Kidney epithelial cell (primary cell): ENCODE measurements around the gene NR5A2. TPM values are rescaled to one million over a fixed set of nuclear protein-coding genes. Genes with fewer than 3 reads are reported as not detected.

ENCODE experiments used
- DNase-seq: peaks from one replicate; pipeline ENCODE4 v3.0.0-alpha.2; 2010; ENCODE audit warnings: low read depth
- H3K27me3 ChIP-seq: 2 replicates; pipeline ENCODE4 v1.6.0; 2011; ENCODE audit warnings: low read length; ENCODE audit not compliant: control insufficient read depth, insufficient read depth
- H3K36me3 ChIP-seq: 2 replicates; pipeline ENCODE4 v1.5.1; 2011; ENCODE audit warnings: low read length; ENCODE audit not compliant: control insufficient read depth, insufficient read depth
- H3K4me3 ChIP-seq: 2 replicates; pipeline ENCODE4 v1.5.1; 2011; ENCODE audit warnings: low read depth, mild to moderate bottlenecking, control low read depth, low read length
- CTCF ChIP-seq: IDR thresholded peaks from 2 replicates; pipeline ENCODE4 v1.5.1; 2011; ENCODE audit warnings: mild to moderate bottlenecking, moderate library complexity, low read length, control low read depth, inconsistent platforms; ENCODE audit not compliant: insufficient read depth, poor library complexity, severe bottlenecking
- total RNA-seq: library from RNA; depleted of rRNA; stranded (reverse); fragments of >200 nt; gene quantifications from 2 replicates; pipeline ENCODE4 v1.2.3, GENCODE V29; 2015

NR5A2 gene
- total RNA-seq, 1 donor from 2014 or later, result not detected

DNA sequence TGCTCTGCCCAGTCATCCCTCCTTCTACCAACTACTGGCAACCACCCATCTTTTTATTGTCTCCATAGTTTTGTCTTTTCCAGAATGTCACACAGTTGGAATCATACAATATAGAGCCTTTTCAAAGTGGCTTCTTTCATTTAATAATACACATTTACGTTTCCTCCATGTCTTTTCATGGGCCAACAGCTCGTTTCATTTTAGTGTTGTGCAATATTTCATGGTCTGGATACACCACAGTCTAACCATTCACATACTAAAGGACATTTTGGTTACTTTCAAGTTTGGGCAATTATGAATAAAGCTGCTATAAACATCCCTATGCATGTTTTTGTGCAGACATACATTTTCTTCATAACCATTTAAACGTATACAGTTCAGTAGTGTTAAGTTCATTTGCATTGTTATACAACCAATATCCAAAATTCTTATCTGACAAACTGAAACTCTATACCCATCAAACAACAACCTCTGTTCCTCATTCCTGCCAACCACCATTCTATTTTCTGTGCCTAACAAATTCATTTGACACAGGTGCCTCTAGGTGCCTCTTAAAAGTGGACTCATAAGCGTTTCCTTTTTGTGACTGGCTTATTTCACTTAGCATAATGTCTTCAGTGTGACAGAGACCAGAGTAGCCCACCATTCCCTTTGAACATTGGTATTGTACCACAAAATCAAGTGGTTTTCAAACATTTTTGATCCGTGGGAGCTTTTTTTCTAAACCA, 138.1 kb downstream of the NR5A2 start:
- no peak overlapping the region for H3K4me3 ChIP-seq
- DNase-seq, result no peak
- H3K27me3 ChIP-seq, result no peaks in the 10 kb centered on the region
- H3K36me3 ChIP-seq, result no peaks in the 10 kb centered on the region
- no peak for TF ChIP-seq CTCF

- TF ChIP-seq CTCF, result no peak
- H3K27me3 ChIP-seq, result no peaks in the 10 kb centered on the region
- H3K4me3 ChIP-seq, result no peak overlapping the region
- no peaks in the 10 kb centered on the region for H3K36me3 ChIP-seq
- DNase-seq, result no peak
Observed at GRCh38 chr1:200166411-200166810, 138.9 kb downstream of the NR5A2 start.

DNA sequence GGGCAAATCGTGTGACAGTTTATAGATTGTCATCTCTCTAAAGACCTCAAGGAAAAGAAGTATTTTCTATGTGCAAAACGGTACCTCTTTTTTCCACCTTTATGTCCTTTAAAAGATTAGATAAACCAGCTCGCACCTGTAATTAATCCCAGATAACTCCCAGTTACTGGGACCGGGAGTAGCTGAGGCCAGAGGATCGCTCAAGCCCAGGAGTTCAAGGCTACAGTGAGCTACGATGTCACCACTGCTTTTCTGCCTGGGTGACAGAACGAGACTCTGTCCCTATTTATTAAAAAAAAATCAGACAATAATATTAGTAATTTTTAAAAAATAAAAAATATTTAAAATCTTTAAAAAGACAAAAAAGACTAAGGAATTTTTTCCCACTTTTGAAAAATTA, 141.4 kb downstream of the NR5A2 start:
- Histone ChIP-seq H3K36me3 (no peaks in the 10 kb centered on the region), H3K4me3 (no peak overlapping the region), H3K27me3 (no peaks in the 10 kb centered on the region)
- TF ChIP-seq CTCF, result no peak
- DNase-seq, result no peak

DNA sequence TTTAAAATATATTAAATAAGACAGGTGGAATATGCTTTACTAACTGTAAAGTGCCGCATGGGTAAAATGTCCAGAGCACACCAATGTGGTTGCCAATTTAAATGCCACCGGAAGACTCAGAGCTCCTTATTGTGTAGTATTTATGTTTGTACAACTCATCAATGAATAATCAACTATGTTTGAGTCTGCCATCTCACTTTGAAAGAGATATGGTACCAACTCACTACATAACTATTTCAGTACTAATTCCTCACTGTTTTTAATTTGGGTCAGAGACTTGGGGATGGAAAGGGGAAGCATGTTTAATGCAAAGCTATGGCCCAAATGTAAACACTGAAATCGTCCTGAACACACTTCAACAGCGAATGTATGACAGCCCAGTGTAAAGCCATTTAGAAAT, 144.8 kb downstream of the NR5A2 start:
- no peaks in the 10 kb centered on the region for H3K36me3 ChIP-seq
- no peak for TF ChIP-seq CTCF
- no peak overlapping the region for H3K4me3 ChIP-seq
- DNase-seq, result no peak
- no peaks in the 10 kb centered on the region for H3K27me3 ChIP-seq

DNA sequence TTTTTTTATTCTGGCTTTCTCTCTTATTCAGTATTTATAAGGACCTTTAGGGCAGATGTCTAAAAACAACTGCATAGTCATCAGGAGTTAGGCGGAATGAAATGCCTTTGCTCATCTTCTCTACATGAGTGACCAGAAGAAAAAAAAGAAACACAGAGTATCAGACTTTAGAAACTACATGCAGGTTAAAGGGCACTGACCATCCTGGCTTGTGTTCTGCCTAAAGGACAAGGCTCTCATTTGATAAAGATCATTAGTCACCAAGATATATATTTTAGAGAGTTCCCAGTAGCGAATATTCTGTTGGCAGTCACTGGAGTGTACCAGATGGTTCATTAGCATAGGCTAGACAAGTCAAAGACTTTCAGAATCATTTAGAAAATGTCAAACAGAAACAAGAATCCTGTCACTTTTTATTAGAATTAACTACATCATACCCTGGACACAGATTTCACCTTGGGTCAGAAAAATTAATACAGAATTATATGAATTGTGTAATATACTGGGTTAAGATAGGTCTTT, 145.6 kb downstream of the NR5A2 start:
- Histone ChIP-seq H3K27me3 (no peaks in the 10 kb centered on the region), H3K36me3 (no peaks in the 10 kb centered on the region), H3K4me3 (no peak overlapping the region)
- no peak for TF ChIP-seq CTCF
- no peak for DNase-seq

- Histone ChIP-seq H3K27me3 (no peaks in the 10 kb centered on the region), H3K36me3 (no peaks in the 10 kb centered on the region), H3K4me3 (no peak overlapping the region)
- no peak for DNase-seq
- TF ChIP-seq CTCF, result no peak
Observed at GRCh38 chr1:200174525-200175295, 147.2 kb downstream of the NR5A2 start.
